ENCODE results near the gene RNF187.

DNA sequence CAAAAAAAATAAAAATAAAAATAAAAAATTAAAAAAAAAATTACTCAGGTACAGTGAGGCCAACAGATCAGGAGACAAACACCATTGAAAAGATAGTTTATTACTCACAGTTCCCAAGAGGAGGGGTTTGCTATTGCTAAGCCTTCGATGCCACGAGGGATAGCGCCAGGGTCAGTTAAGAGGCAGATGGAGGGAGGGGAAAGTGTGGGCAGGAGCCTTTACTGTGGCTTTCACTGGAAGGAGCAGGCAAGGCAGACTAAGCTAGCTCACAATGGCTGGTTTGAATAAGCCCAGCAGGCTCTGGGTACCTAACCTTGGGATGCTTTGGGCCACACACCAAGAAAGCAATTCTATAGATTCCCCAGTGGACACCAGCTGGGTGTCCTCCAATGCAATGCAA, 12.7 kb upstream of the RNF187 start:
- TF ChIP-seq FOXK2 (IDR thresholded peaks at IDR 0.05) (no peak), TCF7 (IDR thresholded peaks at IDR 0.05; ENCODE audit: low read depth) (no peak), KLF13 (CRISPR knock-in tag; IDR thresholded peaks at IDR 0.05) (no peak)
- TF ChIP-seq, protein P1, sequence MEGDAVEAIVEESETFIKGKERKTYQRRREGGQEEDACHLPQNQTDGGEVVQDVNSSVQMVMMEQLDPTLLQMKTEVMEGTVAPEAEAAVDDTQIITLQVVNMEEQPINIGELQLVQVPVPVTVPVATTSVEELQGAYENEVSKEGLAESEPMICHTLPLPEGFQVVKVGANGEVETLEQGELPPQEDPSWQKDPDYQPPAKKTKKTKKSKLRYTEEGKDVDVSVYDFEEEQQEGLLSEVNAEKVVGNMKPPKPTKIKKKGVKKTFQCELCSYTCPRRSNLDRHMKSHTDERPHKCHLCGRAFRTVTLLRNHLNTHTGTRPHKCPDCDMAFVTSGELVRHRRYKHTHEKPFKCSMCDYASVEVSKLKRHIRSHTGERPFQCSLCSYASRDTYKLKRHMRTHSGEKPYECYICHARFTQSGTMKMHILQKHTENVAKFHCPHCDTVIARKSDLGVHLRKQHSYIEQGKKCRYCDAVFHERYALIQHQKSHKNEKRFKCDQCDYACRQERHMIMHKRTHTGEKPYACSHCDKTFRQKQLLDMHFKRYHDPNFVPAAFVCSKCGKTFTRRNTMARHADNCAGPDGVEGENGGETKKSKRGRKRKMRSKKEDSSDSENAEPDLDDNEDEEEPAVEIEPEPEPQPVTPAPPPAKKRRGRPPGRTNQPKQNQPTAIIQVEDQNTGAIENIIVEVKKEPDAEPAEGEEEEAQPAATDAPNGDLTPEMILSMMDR (CRISPR knock-in tag; IDR thresholded peaks at IDR 0.05), result no peak
